K562 (cell line): Measurements from ENCODE around the gene CELF4. TPM values are rescaled to one million over a fixed set of nuclear protein-coding genes. Genes with fewer than 3 reads are reported as not detected.

ENCODE experiments used
- ATAC-seq: fragments of 200-7000 bp; cut with Tn5 transposase; 3 replicates; pipeline ENCODE4 v1.9.1; 2020; ENCODE audit warnings: moderate library complexity
- BruUV-seq: library from RNA; stranded (reverse); fragments of 400-500 nt; replicated peaks from 2 replicates; lab custom pipeline; 2021; lab: Mats Ljungman, UMichigan
- CTCF ChIA-PET: fragments of 300-600 bp; formaldehyde crosslinking; extraction: SDS; loops from one replicate; lab custom pipeline; 2021; ENCODE audit warnings: low intra/inter-chr PET ratio; lab: Yijun Ruan, JAX
- POLR2A ChIA-PET: fragments of 300-600, 350-650 bp; sonication (Branson Sonifier 250); formaldehyde crosslinking; extraction: SDS; loops from one replicate; lab custom pipeline; 2021; ENCODE audit warnings: antibody characterized with exemption, inconsistent platforms; lab: Yijun Ruan, JAX
- DNase-seq, 4 experiments: peaks; one replicate each; pipeline versions ENCODE4 v3.0.0 to v3.0.0-alpha.2; 2011 to 2018; ENCODE audit warnings: low spot score in 3 of 4, mixed read lengths in 3 of 4; ENCODE audit errors: extremely low read depth in 1 of 4
- FAIRE-seq: peaks from 2 replicates; lab custom pipeline; 2011; peaks lifted over from hg19 to GRCh38; lab: Jason Lieb, UNC
- H2AFZ ChIP-seq: 2 replicates; pipeline ENCODE4 v1.6.0; 2011; ENCODE audit warnings: low read depth, low read length, control low read depth, inconsistent platforms
- H3K27ac ChIP-seq: fragments of 200-600 bp; 3 replicates; pipeline ENCODE4 v1.8.0; 2011; ENCODE audit warnings: low read depth, mild to moderate bottlenecking, control low read depth, inconsistent platforms, low read length, moderate library complexity, mixed read lengths; ENCODE audit errors: extremely low read depth
- H3K27me3 ChIP-seq, 2 experiments: fragments of 300-600 bp in 1 of 2; 2 replicates in 1 of 2; 3 replicates in 1 of 2; pipeline versions ENCODE4 v1.6.0 to v1.8.0; 2011; ENCODE audit warnings: inconsistent platforms in 2 of 2, low read length in 2 of 2, mild to moderate bottlenecking in 1 of 2, mixed read lengths in 1 of 2, moderate library complexity in 1 of 2; ENCODE audit not compliant: control insufficient read depth in 2 of 2, insufficient read depth in 2 of 2
- H3K36me3 ChIP-seq: fragments of 300-600 bp; 3 replicates; pipeline ENCODE4 v1.8.0; 2011; ENCODE audit warnings: mild to moderate bottlenecking, low read length, inconsistent platforms; ENCODE audit not compliant: control insufficient read depth, insufficient read depth
- H3K4me1 ChIP-seq, 2 experiments: fragments of 200-600 bp in 1 of 2; replicated peaks in 1 of 2; 2 replicates in 1 of 2; 3 replicates in 1 of 2; pipeline versions ENCODE4 v1.5.1 to v1.8.0; 2011; ENCODE audit warnings: inconsistent platforms in 2 of 2, low read length in 2 of 2, mild to moderate bottlenecking in 1 of 2, mixed read lengths in 1 of 2, moderate library complexity in 1 of 2; ENCODE audit not compliant: control insufficient read depth in 2 of 2, insufficient read depth in 2 of 2
- H3K4me2 ChIP-seq: 2 replicates; pipeline ENCODE4 v1.6.1; 2011; ENCODE audit warnings: low read length, control low read depth, inconsistent platforms, mixed read lengths; ENCODE audit not compliant: insufficient read depth
- H3K4me3 ChIP-seq: fragments of 200-600 bp; sonication (generic), shearing (Covaris generic); 2 replicates; pipeline ENCODE4 v1.5.1; 2016; ENCODE audit warnings: control low read depth, inconsistent platforms
- H3K79me2 ChIP-seq: fragments of 200-600 bp; 3 replicates; pipeline ENCODE4 v1.8.0; 2011; ENCODE audit warnings: low read length, inconsistent platforms; ENCODE audit not compliant: control insufficient read depth, insufficient read depth
- H3K9ac ChIP-seq, 2 experiments: 2 replicates each; pipeline versions ENCODE4 v1.6.0 to v1.6.1; 2011; ENCODE audit warnings: low read depth in 2 of 2, low read length in 2 of 2, control low read depth in 1 of 2, inconsistent platforms in 1 of 2, mild to moderate bottlenecking in 1 of 2, mixed read lengths in 1 of 2; ENCODE audit not compliant: insufficient read depth in 1 of 2
- H3K9me1 ChIP-seq: one replicate; pipeline ENCODE4 v1.6.0; 2011; ENCODE audit warnings: inconsistent platforms, mild to moderate bottlenecking, low read length, moderate library complexity; ENCODE audit not compliant: control insufficient read depth, insufficient read depth
- H3K9me3 ChIP-seq: replicated peaks from 2 replicates; pipeline ENCODE4 v1.5.1; 2011; ENCODE audit warnings: low read depth, low read length, inconsistent platforms; ENCODE audit not compliant: control insufficient read depth, insufficient read depth
- H4K20me1 ChIP-seq: replicated peaks from 2 replicates; pipeline ENCODE4 v1.6.1; 2011; ENCODE audit warnings: low read length, inconsistent platforms, mixed read lengths; ENCODE audit not compliant: control insufficient read depth, insufficient read depth
- CBX3 ChIP-seq, 2 experiments: IDR thresholded peaks; 1 replicate in 1 of 2; 2 replicates in 1 of 2; pipeline ENCODE4 v1.6.1; 2012; ENCODE audit warnings: inconsistent platforms in 2 of 2, low read length in 2 of 2, borderline replicate concordance in 1 of 2, control low read depth in 1 of 2
- CBX8 ChIP-seq: fragments of 200-600 bp; sonication (generic); IDR thresholded peaks from 2 replicates; pipeline ENCODE4 v1.6.1; 2012; ENCODE audit warnings: borderline replicate concordance, mixed run types, low read depth, mild to moderate bottlenecking, moderate library complexity, mixed read lengths, low read length, control low read depth, inconsistent platforms; ENCODE audit not compliant: poor library complexity, severe bottlenecking; ENCODE audit errors: extremely low read depth
- TAF7 ChIP-seq: fragments of 450-650 bp; IDR thresholded peaks from 2 replicates; pipeline ENCODE4 v1.6.1; 2016; ENCODE audit warnings: missing genetic modification characterization, missing compliant biosample characterization
- ZC3H8 ChIP-seq: fragments of 450-650 bp; IDR thresholded peaks from 2 replicates; pipeline ENCODE4 v1.6.1; 2017
- ZNF324 ChIP-seq: fragments of 250-450 bp; sonication (Bioruptor Pico); IDR thresholded peaks from 2 replicates; pipeline ENCODE4 v1.4.0; 2020; ENCODE audit warnings: mild to moderate bottlenecking
- WGBS: fragments of 100-300 bp; shearing (Covaris generic); methylation state at CpG from one replicate; pipeline ENCODE4 v1.1.6; 2016; ENCODE audit warnings: low coverage, mixed read lengths; ENCODE audit not compliant: insufficient coverage; ENCODE audit errors: missing lambda C conversion rate; 5-methylcytosine and 5-hydroxymethylcytosine counted together
- in situ Hi-C: fragments of 300-500 bp; cut with MboI; formaldehyde crosslinking; loops from 4 replicates; pipeline ENCODE4 v1.15.0; 2018; ENCODE audit warnings: inconsistent platforms, mixed read lengths
- intact Hi-C: fragments of 100-400 bp; cut with micrococcal nuclease; formaldehyde crosslinking; loops from 2 replicates; pipeline ENCODE4 v1.14.2; 2022
- polyA plus RNA-seq, 8 experiments: library from polyadenylated mRNA; depleted of rRNA in 4 of 8; stranded (reverse) in 5 of 8; unstranded in 3 of 8; fragments of >200 nt; fragmentation: Nextera tagmentation in 2 of 8; fragmentation: Illumina TruSeq in 1 of 8; extraction: Ambion mirVana in 2 of 8; extraction: Trizol in 1 of 8; gene quantifications; 2 replicates each; pipeline versions ENCODE4 v1.2.1 to v1.2.3, GENCODE V29; 2011 to 2014; ENCODE audit warnings: inconsistent platforms in 1 of 8, missing spikeins in 1 of 8
- total RNA-seq, 7 experiments: library from RNA; depleted of rRNA in 6 of 7; stranded (reverse); fragments of >200 nt in 6 of 7; fragmentation: Illumina TruSeq in 2 of 7; extraction: Trizol in 2 of 7; gene quantifications; 2 replicates each; pipeline versions ENCODE4 v1.2.1 to v1.2.3, GENCODE V29; 2011 to 2021; ENCODE audit warnings: low replicate concordance in 1 of 7
- TF ChIP-seq, protein P1 (sequence below): fragments of 250-450 bp; sonication (Bioruptor Pico); IDR thresholded peaks from 2 replicates; pipeline ENCODE4 v1.5.0; 2022; ENCODE audit warnings: mild to moderate bottlenecking
- TF ChIP-seq, protein P2 (sequence below): sonication (generic); formaldehyde crosslinking; IDR thresholded peaks from 2 replicates; pipeline ENCODE4 v1.9.0; 2022; ENCODE audit warnings: mild to moderate bottlenecking, missing genetic modification reagents
- TF ChIP-seq, protein P3 (sequence below): sonication (generic); formaldehyde crosslinking; IDR thresholded peaks from 2 replicates; pipeline ENCODE4 v1.8.0; 2022; ENCODE audit warnings: mild to moderate bottlenecking, missing genetic modification reagents
- TF ChIP-seq, protein P4 (sequence below): sonication (generic); formaldehyde crosslinking; IDR thresholded peaks from 2 replicates; pipeline ENCODE4 v1.8.0; 2022; ENCODE audit warnings: missing genetic modification reagents, mild to moderate bottlenecking, moderate library complexity, borderline replicate concordance
- TF ChIP-seq, protein P5 (sequence below): fragments of 450-650 bp; IDR thresholded peaks from 2 replicates; pipeline ENCODE4 v1.6.1; 2016; ENCODE audit warnings: mild to moderate bottlenecking

CELF4 gene
- total and polyA plus RNA-seq, 9 of the 15 experiments (the other 6 are each of a cell fraction or from before 2014, with no cell fraction given), result 0.04 to 0.24 (median 0.07) TPM; not detected in 3

DNA sequence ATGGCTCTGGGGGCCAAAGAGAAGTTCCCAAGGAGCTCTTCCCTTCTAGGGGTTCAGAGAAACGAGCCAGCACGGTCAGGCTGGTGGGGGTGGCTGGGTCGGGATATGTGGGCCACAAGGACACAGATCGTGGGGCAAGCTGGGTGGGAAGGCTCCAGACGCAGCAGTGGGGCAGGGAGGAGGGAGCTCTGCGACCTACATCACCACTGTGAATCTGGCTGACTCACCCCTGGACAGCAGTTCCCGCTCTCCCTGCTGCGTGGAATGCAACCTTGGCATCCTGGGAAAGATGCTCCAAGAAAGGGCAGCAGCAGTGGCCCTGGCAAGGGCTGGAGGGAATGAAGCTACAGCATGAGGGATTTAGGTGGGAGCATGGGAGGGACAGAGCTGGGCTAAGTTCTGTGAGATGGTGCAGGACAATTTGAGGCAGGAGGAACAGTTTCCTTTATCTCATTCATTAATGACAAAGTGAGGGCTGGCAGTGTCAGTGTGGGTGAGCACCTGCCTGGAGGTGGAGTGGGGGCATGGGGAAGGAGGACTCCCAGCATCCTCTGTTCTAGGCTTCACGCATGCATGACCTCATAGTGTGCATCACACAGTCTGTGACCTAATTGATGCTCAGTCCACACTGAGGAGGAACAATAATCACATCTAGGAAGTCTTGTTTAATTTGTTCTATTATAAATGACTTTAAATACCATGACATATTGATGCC lies 25.0 kb downstream of the CELF4 start:
- CTCF ChIA-PET, result no interaction called here
- FAIRE-seq, result no peak

More for the DNA sequence above, 25.0 kb downstream of the CELF4 start:
- Histone ChIP-seq H3K9me1 (no peaks in the 10 kb centered on the region), H3K36me3 (no peaks in the 10 kb centered on the region)
- in situ Hi-C loops, result no loop called here
- no peak for TF ChIP-seq ZNF324 (CRISPR knock-in tag)
- TF ChIP-seq, protein P1, sequence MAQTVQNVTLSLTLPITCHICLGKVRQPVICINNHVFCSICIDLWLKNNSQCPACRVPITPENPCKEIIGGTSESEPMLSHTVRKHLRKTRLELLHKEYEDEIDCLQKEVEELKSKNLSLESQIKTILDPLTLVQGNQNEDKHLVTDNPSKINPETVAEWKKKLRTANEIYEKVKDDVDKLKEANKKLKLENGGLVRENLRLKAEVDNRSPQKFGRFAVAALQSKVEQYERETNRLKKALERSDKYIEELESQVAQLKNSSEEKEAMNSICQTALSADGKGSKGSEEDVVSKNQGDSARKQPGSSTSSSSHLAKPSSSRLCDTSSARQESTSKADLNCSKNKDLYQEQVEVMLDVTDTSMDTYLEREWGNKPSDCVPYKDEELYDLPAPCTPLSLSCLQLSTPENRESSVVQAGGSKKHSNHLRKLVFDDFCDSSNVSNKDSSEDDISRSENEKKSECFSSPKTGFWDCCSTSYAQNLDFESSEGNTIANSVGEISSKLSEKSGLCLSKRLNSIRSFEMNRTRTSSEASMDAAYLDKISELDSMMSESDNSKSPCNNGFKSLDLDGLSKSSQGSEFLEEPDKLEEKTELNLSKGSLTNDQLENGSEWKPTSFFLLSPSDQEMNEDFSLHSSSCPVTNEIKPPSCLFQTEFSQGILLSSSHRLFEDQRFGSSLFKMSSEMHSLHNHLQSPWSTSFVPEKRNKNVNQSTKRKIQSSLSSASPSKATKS (CRISPR knock-in tag), result no peak
- TF ChIP-seq, protein P2, sequence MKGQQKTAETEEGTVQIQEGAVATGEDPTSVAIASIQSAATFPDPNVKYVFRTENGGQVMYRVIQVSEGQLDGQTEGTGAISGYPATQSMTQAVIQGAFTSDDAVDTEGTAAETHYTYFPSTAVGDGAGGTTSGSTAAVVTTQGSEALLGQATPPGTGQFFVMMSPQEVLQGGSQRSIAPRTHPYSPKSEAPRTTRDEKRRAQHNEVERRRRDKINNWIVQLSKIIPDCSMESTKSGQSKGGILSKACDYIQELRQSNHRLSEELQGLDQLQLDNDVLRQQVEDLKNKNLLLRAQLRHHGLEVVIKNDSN (CRISPR knock-in tag), result no peak
- TF ChIP-seq, protein P3, sequence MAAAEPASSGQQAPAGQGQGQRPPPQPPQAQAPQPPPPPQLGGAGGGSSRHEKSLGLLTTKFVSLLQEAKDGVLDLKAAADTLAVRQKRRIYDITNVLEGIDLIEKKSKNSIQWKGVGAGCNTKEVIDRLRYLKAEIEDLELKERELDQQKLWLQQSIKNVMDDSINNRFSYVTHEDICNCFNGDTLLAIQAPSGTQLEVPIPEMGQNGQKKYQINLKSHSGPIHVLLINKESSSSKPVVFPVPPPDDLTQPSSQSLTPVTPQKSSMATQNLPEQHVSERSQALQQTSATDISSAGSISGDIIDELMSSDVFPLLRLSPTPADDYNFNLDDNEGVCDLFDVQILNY (CRISPR knock-in tag), result no peak
- no peak for TF ChIP-seq CBX8
- TF ChIP-seq, protein P4, sequence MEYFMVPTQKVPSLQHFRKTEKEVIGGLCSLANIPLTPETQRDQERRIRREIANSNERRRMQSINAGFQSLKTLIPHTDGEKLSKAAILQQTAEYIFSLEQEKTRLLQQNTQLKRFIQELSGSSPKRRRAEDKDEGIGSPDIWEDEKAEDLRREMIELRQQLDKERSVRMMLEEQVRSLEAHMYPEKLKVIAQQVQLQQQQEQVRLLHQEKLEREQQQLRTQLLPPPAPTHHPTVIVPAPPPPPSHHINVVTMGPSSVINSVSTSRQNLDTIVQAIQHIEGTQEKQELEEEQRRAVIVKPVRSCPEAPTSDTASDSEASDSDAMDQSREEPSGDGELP, result no peak
- TF ChIP-seq TAF7 (tag), result no peak
- TF ChIP-seq, protein P5, sequence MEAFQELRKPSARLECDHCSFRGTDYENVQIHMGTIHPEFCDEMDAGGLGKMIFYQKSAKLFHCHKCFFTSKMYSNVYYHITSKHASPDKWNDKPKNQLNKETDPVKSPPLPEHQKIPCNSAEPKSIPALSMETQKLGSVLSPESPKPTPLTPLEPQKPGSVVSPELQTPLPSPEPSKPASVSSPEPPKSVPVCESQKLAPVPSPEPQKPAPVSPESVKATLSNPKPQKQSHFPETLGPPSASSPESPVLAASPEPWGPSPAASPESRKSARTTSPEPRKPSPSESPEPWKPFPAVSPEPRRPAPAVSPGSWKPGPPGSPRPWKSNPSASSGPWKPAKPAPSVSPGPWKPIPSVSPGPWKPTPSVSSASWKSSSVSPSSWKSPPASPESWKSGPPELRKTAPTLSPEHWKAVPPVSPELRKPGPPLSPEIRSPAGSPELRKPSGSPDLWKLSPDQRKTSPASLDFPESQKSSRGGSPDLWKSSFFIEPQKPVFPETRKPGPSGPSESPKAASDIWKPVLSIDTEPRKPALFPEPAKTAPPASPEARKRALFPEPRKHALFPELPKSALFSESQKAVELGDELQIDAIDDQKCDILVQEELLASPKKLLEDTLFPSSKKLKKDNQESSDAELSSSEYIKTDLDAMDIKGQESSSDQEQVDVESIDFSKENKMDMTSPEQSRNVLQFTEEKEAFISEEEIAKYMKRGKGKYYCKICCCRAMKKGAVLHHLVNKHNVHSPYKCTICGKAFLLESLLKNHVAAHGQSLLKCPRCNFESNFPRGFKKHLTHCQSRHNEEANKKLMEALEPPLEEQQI, result no peak
- no peak for TF ChIP-seq ZC3H8
- TF ChIP-seq CBX3 (IDR thresholded peaks at IDR 0.05; ENCODE audit: borderline replicate concordance in 1 of 2, low read length in 2 of 2), result no peak
- TF ChIP-seq, all 486 proteins: peak for 0
- intact Hi-C loops, result no loop called here
- H3K4me1 ChIP-seq, result peaks cover 0 to 5% of the 10 kb centered on the region in 2 experiments; a peak in 1 of 5 replicates
- no peaks in the 10 kb centered on the region for H3K79me2 ChIP-seq
- no peaks in the 10 kb centered on the region for H3K9me3 ChIP-seq
- H3K4me3 ChIP-seq, result no peak overlapping the region
- peaks cover 0 to 6% of the 10 kb centered on the region in 2 experiments; a peak in 2 of 5 replicates for H3K27me3 ChIP-seq
- H2AFZ ChIP-seq, result no peak overlapping the region
- H3K9ac ChIP-seq, result no peak overlapping the region
- no peak overlapping the region for H3K27ac ChIP-seq
- ATAC-seq (no peak), DNase-seq (no peak)
- H3K4me2 ChIP-seq, result no peak overlapping the region
- POLR2A ChIA-PET, result interaction anchor here (0.6 kb wide), 1 partner anchor 483 kb away, joined by 3 read pairs; no protein-coding TSS in a partner anchor
- H4K20me1 ChIP-seq, result no peaks in the 10 kb centered on the region; the same call in 1 of the 2 replicates
- WGBS, result 0% methylated on average over 9 of the region's 9 CpGs
- BruUV-seq, result no TSS peak
